LNCAP (cell line): ENCODE measurements around the gene SLC35G1.
A peak's percentile ranks its signal among the peaks of the same experiment; 100 is the strongest.

Source experiments
- CTCF ChIP-seq: fragments of 450-650 bp; IDR thresholded peaks from 2 replicates; pipeline ENCODE4 v1.5.1; 2017; ENCODE audit warnings: mild to moderate bottlenecking

SLC35G1 gene

GRCh38 chr10:93854975-93855374 is 38.8 kb upstream of the SLC35G1 start:
- TF ChIP-seq CTCF = no peak

- no peak for TF ChIP-seq CTCF
Measured at GRCh38 chr10:93856349-93857145, 37.2 kb upstream of the SLC35G1 start.

GRCh38 chr10:93859049-93859655 is 34.6 kb upstream of the SLC35G1 start:
- peak; percentile 40; the same call in 1 of the 2 replicates for TF ChIP-seq CTCF

- TF ChIP-seq CTCF = no peak
Measured at GRCh38 chr10:93861825-93862224, 32.0 kb upstream of the SLC35G1 start.

GRCh38 chr10:93865794-93866425 is 27.9 kb upstream of the SLC35G1 start:
- TF ChIP-seq CTCF = no peak

GRCh38 chr10:93867525-93867924 is 26.3 kb upstream of the SLC35G1 start:
- no peak for TF ChIP-seq CTCF

GRCh38 chr10:93871671-93872204 is 22.0 kb upstream of the SLC35G1 start:
- TF ChIP-seq CTCF = no peak
